NCI-H2029 (cell line): ENCODE results near the gene ANKFN1.

Experiments used
- DNase-seq: peaks from one replicate; lab custom pipeline; 2025; lab: John Stamatoyannopoulos, UW

ANKFN1 gene

GRCh38 chr17:56505154-56505756, 352.0 kb downstream of the ANKFN1 start:
- DNase-seq = no peak

- no peak for DNase-seq
Observed at GRCh38 chr17:56506349-56506748, 353.1 kb downstream of the ANKFN1 start.

- no peak for DNase-seq
Observed at GRCh38 chr17:56510554-56511342, 357.5 kb downstream of the ANKFN1 start.

GRCh38 chr17:56514264-56514663, 361.0 kb downstream of the ANKFN1 start:
- no peak for DNase-seq

- DNase-seq = no peak
Observed at GRCh38 chr17:56514899-56515298, 361.6 kb downstream of the ANKFN1 start.

GRCh38 chr17:56521414-56522141, 368.3 kb downstream of the ANKFN1 start:
- no peak for DNase-seq

GRCh38 chr17:56523042-56523441, 369.8 kb downstream of the ANKFN1 start:
- no peak for DNase-seq

- DNase-seq = no peak
Observed at GRCh38 chr17:56528696-56529095, 375.4 kb downstream of the ANKFN1 start.

- no peak for DNase-seq
Observed at GRCh38 chr17:56532926-56533325, 379.7 kb downstream of the ANKFN1 start.

- DNase-seq = no peak
Observed at GRCh38 chr17:56536766-56537165, 383.5 kb downstream of the ANKFN1 start.

GRCh38 chr17:56540836-56541235, 387.6 kb downstream of the ANKFN1 start:
- DNase-seq = no peak

- DNase-seq = no peak
Observed at GRCh38 chr17:56543280-56543679, 390.0 kb downstream of the ANKFN1 start.

- no peak for DNase-seq
Observed at GRCh38 chr17:56545106-56545505, 391.8 kb downstream of the ANKFN1 start.

GRCh38 chr17:56545930-56546329, 392.7 kb downstream of the ANKFN1 start:
- no peak for DNase-seq

GRCh38 chr17:56548661-56549060, 395.4 kb downstream of the ANKFN1 start:
- no peak for DNase-seq

GRCh38 chr17:56549501-56549900, 396.2 kb downstream of the ANKFN1 start:
- DNase-seq = no peak

- DNase-seq = no peak
Observed at GRCh38 chr17:56557682-56558081, 404.4 kb downstream of the ANKFN1 start.

GRCh38 chr17:56558088-56558487, 404.8 kb downstream of the ANKFN1 start:
- DNase-seq = no peak
